Stimulated activated naive B cell treated with anti-CD40 and anti-IgM and Interleukin-4, amounts not matched to agents 10 μg/mL and 1 μg/mL and 100 μg/mL, for 72 hours (primary cell): ENCODE data around the gene GASK1A.

Source experiments
- ATAC-seq, 2 donors: fragments of 150-1000 bp; cut with Tn5 transposase; replicated peaks; 2 replicates each; pipeline ENCODE4 v1.10.0; 2021; ENCODE audit warnings: moderate library complexity in 1 of 2
- DNase-seq: peaks from one replicate; pipeline ENCODE4 v3.0.0; 2021
- H3K27ac Mint-ChIP-seq: one replicate; pipeline ENCODE4 v1.8.0; 2022; ENCODE audit warnings: mild to moderate bottlenecking, mixed read lengths
- H3K27me3 Mint-ChIP-seq, 2 donors: one replicate each; pipeline ENCODE4 v1.8.0; 2022; ENCODE audit warnings: mixed read lengths in 2 of 2
- H3K36me3 Mint-ChIP-seq, 2 donors: one replicate each; pipeline ENCODE4 v1.8.0; 2022; ENCODE audit warnings: mixed read lengths in 2 of 2, mild to moderate bottlenecking in 1 of 2
- H3K4me1 Mint-ChIP-seq, 2 donors: one replicate each; pipeline ENCODE4 v1.8.0; 2022; ENCODE audit warnings: mixed read lengths in 2 of 2, mild to moderate bottlenecking in 1 of 2
- H3K4me3 Mint-ChIP-seq, 2 donors: one replicate each; pipeline ENCODE4 v1.8.0; 2022; ENCODE audit warnings: mild to moderate bottlenecking in 2 of 2, mixed read lengths in 2 of 2, moderate library complexity in 1 of 2
- H3K9me3 Mint-ChIP-seq, 2 donors: one replicate each; pipeline ENCODE4 v1.8.0; 2022; ENCODE audit warnings: mixed read lengths in 2 of 2, mild to moderate bottlenecking in 1 of 2

GASK1A gene

GRCh38 chr3:42994595-42994994, 15.5 kb downstream of the GASK1A start:
- Mint-ChIP-seq H3K4me3 (no peak overlapping the region), H3K4me1 (no peaks in the 10 kb centered on the region), H3K27ac (no peak overlapping the region), H3K36me3 (no peaks in the 10 kb centered on the region), H3K27me3 (no peaks in the 10 kb centered on the region), H3K9me3 (no peaks in the 10 kb centered on the region)
- DNase-seq (no peak), ATAC-seq (no peak)

- H3K36me3 Mint-ChIP-seq, result no peaks in the 10 kb centered on the region
- H3K4me1 Mint-ChIP-seq, result no peaks in the 10 kb centered on the region
- no peaks in the 10 kb centered on the region for H3K9me3 Mint-ChIP-seq
- ATAC-seq (no peak), DNase-seq (no peak)
- H3K4me3 Mint-ChIP-seq, result no peak overlapping the region
- H3K27me3 Mint-ChIP-seq, result no peaks in the 10 kb centered on the region
- no peak overlapping the region for H3K27ac Mint-ChIP-seq
These were observed 16.9 kb downstream of the GASK1A start for GRCh38 chr3:42996021-42996420.

GRCh38 chr3:42996633-42997075, 17.5 kb downstream of the GASK1A start:
- Mint-ChIP-seq H3K36me3 (no peaks in the 10 kb centered on the region), H3K4me3 (no peak overlapping the region), H3K27ac (no peak overlapping the region), H3K9me3 (no peaks in the 10 kb centered on the region), H3K27me3 (no peaks in the 10 kb centered on the region), H3K4me1 (no peaks in the 10 kb centered on the region)
- no peak for DNase-seq
- ATAC-seq, result no peak

- H3K27me3 Mint-ChIP-seq, result no peaks in the 10 kb centered on the region
- H3K9me3 Mint-ChIP-seq, result no peaks in the 10 kb centered on the region
- no peak for DNase-seq
- no peaks in the 10 kb centered on the region for H3K4me1 Mint-ChIP-seq
- ATAC-seq, result no peak
- no peaks in the 10 kb centered on the region for H3K36me3 Mint-ChIP-seq
- no peak overlapping the region for H3K4me3 Mint-ChIP-seq
- no peak overlapping the region for H3K27ac Mint-ChIP-seq
These were observed 20.1 kb downstream of the GASK1A start for GRCh38 chr3:42999212-42999611.

GRCh38 chr3:42999632-43000031, 20.5 kb downstream of the GASK1A start:
- DNase-seq (no peak), ATAC-seq (no peak)
- Mint-ChIP-seq H3K9me3 (no peaks in the 10 kb centered on the region), H3K27ac (no peak overlapping the region), H3K36me3 (no peaks in the 10 kb centered on the region), H3K27me3 (no peaks in the 10 kb centered on the region), H3K4me3 (no peak overlapping the region), H3K4me1 (no peaks in the 10 kb centered on the region)

- Mint-ChIP-seq H3K27me3 (no peaks in the 10 kb centered on the region), H3K4me3 (no peak overlapping the region), H3K4me1 (no peaks in the 10 kb centered on the region), H3K36me3 (no peaks in the 10 kb centered on the region), H3K9me3 (no peaks in the 10 kb centered on the region), H3K27ac (no peak overlapping the region)
- ATAC-seq (no peak), DNase-seq (no peak)
These were observed 21.3 kb downstream of the GASK1A start for GRCh38 chr3:43000387-43000786.

GRCh38 chr3:43001094-43001553, 22.0 kb downstream of the GASK1A start:
- ATAC-seq (no peak), DNase-seq (no peak)
- no peaks in the 10 kb centered on the region for H3K4me1 Mint-ChIP-seq
- no peaks in the 10 kb centered on the region for H3K9me3 Mint-ChIP-seq
- H3K4me3 Mint-ChIP-seq, result no peak overlapping the region
- no peaks in the 10 kb centered on the region for H3K27me3 Mint-ChIP-seq
- no peak overlapping the region for H3K27ac Mint-ChIP-seq
- H3K36me3 Mint-ChIP-seq, result no peaks in the 10 kb centered on the region

- ATAC-seq, result no peak
- H3K9me3 Mint-ChIP-seq, result no peaks in the 10 kb centered on the region
These were observed 22.5 kb downstream of the GASK1A start for GRCh38 chr3:43001556-43002121.

GRCh38 chr3:43004282-43004681, 25.2 kb downstream of the GASK1A start:
- no peaks in the 10 kb centered on the region for H3K4me1 Mint-ChIP-seq
- H3K4me3 Mint-ChIP-seq, result no peak overlapping the region
- ATAC-seq (no peak), DNase-seq (no peak)
- no peaks in the 10 kb centered on the region for H3K36me3 Mint-ChIP-seq
- H3K27me3 Mint-ChIP-seq, result no peaks in the 10 kb centered on the region
- H3K27ac Mint-ChIP-seq, result no peak overlapping the region
- no peaks in the 10 kb centered on the region for H3K9me3 Mint-ChIP-seq

More at GRCh38 chr3:43001556-43002121, 22.5 kb downstream of the GASK1A start:
- H3K27me3 Mint-ChIP-seq, result no peaks in the 10 kb centered on the region
- H3K27ac Mint-ChIP-seq, result no peak overlapping the region
- H3K4me3 Mint-ChIP-seq, result no peak overlapping the region
- DNase-seq, result no peak
- H3K36me3 Mint-ChIP-seq, result no peaks in the 10 kb centered on the region
- no peaks in the 10 kb centered on the region for H3K4me1 Mint-ChIP-seq

GRCh38 chr3:43005253-43005652, 26.1 kb downstream of the GASK1A start:
- no peak overlapping the region for H3K27ac Mint-ChIP-seq
- no peaks in the 10 kb centered on the region for H3K4me1 Mint-ChIP-seq
- no peaks in the 10 kb centered on the region for H3K27me3 Mint-ChIP-seq
- H3K4me3 Mint-ChIP-seq, result no peak overlapping the region
- no peaks in the 10 kb centered on the region for H3K9me3 Mint-ChIP-seq
- ATAC-seq (no peak), DNase-seq (no peak)
- no peaks in the 10 kb centered on the region for H3K36me3 Mint-ChIP-seq

GRCh38 chr3:43005981-43006380, 26.9 kb downstream of the GASK1A start:
- no peak for DNase-seq
- Mint-ChIP-seq H3K27ac (no peak overlapping the region), H3K36me3 (no peaks in the 10 kb centered on the region), H3K27me3 (no peaks in the 10 kb centered on the region), H3K4me1 (no peaks in the 10 kb centered on the region), H3K9me3 (no peaks in the 10 kb centered on the region), H3K4me3 (no peak overlapping the region)
- ATAC-seq, result no peak

GRCh38 chr3:43006825-43007224, 27.7 kb downstream of the GASK1A start:
- no peak overlapping the region for H3K27ac Mint-ChIP-seq
- no peaks in the 10 kb centered on the region for H3K36me3 Mint-ChIP-seq
- ATAC-seq (no peak), DNase-seq (no peak)
- H3K4me3 Mint-ChIP-seq, result no peak overlapping the region
- no peaks in the 10 kb centered on the region for H3K27me3 Mint-ChIP-seq
- H3K4me1 Mint-ChIP-seq, result no peaks in the 10 kb centered on the region
- H3K9me3 Mint-ChIP-seq, result no peaks in the 10 kb centered on the region

- DNase-seq, result no peak
- Mint-ChIP-seq H3K36me3 (no peaks in the 10 kb centered on the region), H3K4me1 (no peaks in the 10 kb centered on the region), H3K9me3 (no peaks in the 10 kb centered on the region), H3K4me3 (no peak overlapping the region), H3K27me3 (no peaks in the 10 kb centered on the region), H3K27ac (no peak overlapping the region)
- ATAC-seq, result no peak
These were observed 30.4 kb downstream of the GASK1A start for GRCh38 chr3:43009547-43009946.

GRCh38 chr3:43010638-43011037, 31.5 kb downstream of the GASK1A start:
- H3K36me3 Mint-ChIP-seq, result no peaks in the 10 kb centered on the region
- no peaks in the 10 kb centered on the region for H3K27me3 Mint-ChIP-seq
- no peaks in the 10 kb centered on the region for H3K9me3 Mint-ChIP-seq
- ATAC-seq (no peak), DNase-seq (no peak)
- H3K4me1 Mint-ChIP-seq, result no peaks in the 10 kb centered on the region
- no peak overlapping the region for H3K27ac Mint-ChIP-seq
- no peak overlapping the region for H3K4me3 Mint-ChIP-seq

- Mint-ChIP-seq H3K36me3 (no peaks in the 10 kb centered on the region), H3K9me3 (no peaks in the 10 kb centered on the region), H3K27me3 (no peaks in the 10 kb centered on the region), H3K4me3 (no peak overlapping the region), H3K27ac (no peak overlapping the region), H3K4me1 (no peaks in the 10 kb centered on the region)
- ATAC-seq (no peak), DNase-seq (no peak)
These were observed 32.5 kb downstream of the GASK1A start for GRCh38 chr3:43011638-43012037.

GRCh38 chr3:43012174-43012573, 33.1 kb downstream of the GASK1A start:
- Mint-ChIP-seq H3K27me3 (no peaks in the 10 kb centered on the region), H3K4me1 (no peaks in the 10 kb centered on the region), H3K9me3 (no peaks in the 10 kb centered on the region), H3K27ac (no peak overlapping the region), H3K36me3 (no peaks in the 10 kb centered on the region), H3K4me3 (no peak overlapping the region)
- DNase-seq (no peak), ATAC-seq (no peak)
